HepG2 (cell line): ENCODE measurements around the gene GMFB. TPM values are rescaled to one million over a fixed set of nuclear protein-coding genes. Genes with fewer than 3 reads are reported as not detected.

Experiments used
- FOSL1 ChIP-seq: sonication (generic); formaldehyde crosslinking; IDR thresholded peaks from 2 replicates; pipeline ENCODE4 v1.9.0; 2021; ENCODE audit warnings: missing genetic modification reagents, borderline replicate concordance
- HOXA7 ChIP-seq: sonication (generic); formaldehyde crosslinking; IDR thresholded peaks from 2 replicates; pipeline ENCODE4 v1.8.1; 2022; ENCODE audit warnings: mild to moderate bottlenecking, missing genetic modification reagents, moderate library complexity
- JUNB ChIP-seq: sonication (generic); formaldehyde crosslinking; IDR thresholded peaks from 2 replicates; pipeline ENCODE4 v1.8.0; 2022; ENCODE audit warnings: missing genetic modification reagents, mild to moderate bottlenecking, borderline replicate concordance
- KLF6 ChIP-seq: IDR thresholded peaks from 2 replicates; pipeline ENCODE4 v1.8.0; 2016; ENCODE audit warnings: missing biosample characterization, missing genetic modification reagents
- RARA ChIP-seq: IDR thresholded peaks from 2 replicates; pipeline ENCODE4 v1.6.1; 2016; ENCODE audit warnings: missing genetic modification reagents, missing compliant biosample characterization
- SMAD1 ChIP-seq: sonication (generic); formaldehyde crosslinking; IDR thresholded peaks from 2 replicates; pipeline ENCODE4 v1.4.0; 2020; ENCODE audit warnings: missing genetic modification reagents, low read depth, mild to moderate bottlenecking, borderline replicate concordance
- SSRP1 ChIP-seq: IDR thresholded peaks from 2 replicates; pipeline ENCODE4 v1.6.1; 2016; ENCODE audit warnings: control low read depth
- THAP11 ChIP-seq: IDR thresholded peaks from 2 replicates; pipeline ENCODE4 v1.6.1; 2016; ENCODE audit warnings: missing biosample characterization, missing genetic modification reagents
- ZBTB21 ChIP-seq: sonication (generic); formaldehyde crosslinking; IDR thresholded peaks from 2 replicates; pipeline ENCODE4 v1.4.0; 2020; ENCODE audit warnings: missing genetic modification reagents
- ZFX ChIP-seq: sonication (generic); formaldehyde crosslinking; IDR thresholded peaks from 2 replicates; pipeline ENCODE4 v1.4.0; 2020; ENCODE audit warnings: mild to moderate bottlenecking, low read depth, missing genetic modification reagents, moderate library complexity
- ZNF329 ChIP-seq: sonication (generic); formaldehyde crosslinking; IDR thresholded peaks from 2 replicates; pipeline ENCODE4 v1.9.0; 2021; ENCODE audit warnings: low read depth, mild to moderate bottlenecking, missing genetic modification reagents
- ZNF350 ChIP-seq: sonication (generic); formaldehyde crosslinking; IDR thresholded peaks from 2 replicates; pipeline ENCODE4 v1.4.0; 2020; ENCODE audit warnings: mild to moderate bottlenecking, low read depth, missing genetic modification reagents, borderline replicate concordance
- ZNF616 ChIP-seq: sonication (generic); formaldehyde crosslinking; IDR thresholded peaks from 2 replicates; pipeline ENCODE4 v1.5.0; 2020; ENCODE audit warnings: low read depth, mild to moderate bottlenecking, missing genetic modification reagents
- ZNF672 ChIP-seq: sonication (generic); formaldehyde crosslinking; IDR thresholded peaks from 2 replicates; pipeline ENCODE4 v1.8.1; 2022; ENCODE audit warnings: missing genetic modification reagents
- ZNF841 ChIP-seq: sonication (generic); formaldehyde crosslinking; IDR thresholded peaks from 2 replicates; pipeline ENCODE4 v1.8.1; 2023; ENCODE audit warnings: missing genetic modification reagents, borderline replicate concordance
- polyA plus RNA-seq, 8 experiments: library from polyadenylated mRNA; depleted of rRNA in 3 of 8; stranded (reverse) in 7 of 8; unstranded in 1 of 8; fragments of >200 nt; fragmentation: Illumina TruSeq in 4 of 8; extraction: Trizol in 4 of 8; gene quantifications; 2 replicates each; pipeline versions ENCODE4 v1.2.1 to v1.2.3, GENCODE V29; 2011 to 2016; ENCODE audit warnings: low read depth in 4 of 8, missing spikeins in 1 of 8, mixed read lengths in 1 of 8; ENCODE audit not compliant: insufficient read depth in 1 of 8
- total RNA-seq, 5 experiments: library from RNA; depleted of rRNA; stranded (reverse); fragments of >200 nt; fragmentation: Illumina TruSeq; extraction: Trizol; gene quantifications; 2 replicates each; pipeline ENCODE4 v1.2.3, GENCODE V29; 2016; ENCODE audit warnings: low read depth in 1 of 5
- TF ChIP-seq, protein P1 (sequence below): sonication (generic); formaldehyde crosslinking; IDR thresholded peaks from 2 replicates; pipeline ENCODE4 v1.5.1; 2020; ENCODE audit warnings: missing genetic modification reagents, mild to moderate bottlenecking, borderline replicate concordance
- TF ChIP-seq, protein P2 (sequence below): sonication (generic); formaldehyde crosslinking; IDR thresholded peaks from 2 replicates; pipeline ENCODE4 v1.4.0; 2020; ENCODE audit warnings: missing genetic modification reagents, borderline replicate concordance
- TF ChIP-seq, protein P3 (sequence below): IDR thresholded peaks from 2 replicates; pipeline ENCODE4 v1.6.1; 2012; ENCODE audit warnings: inconsistent platforms
- TF ChIP-seq, protein P4 (sequence below): sonication (generic); formaldehyde crosslinking; IDR thresholded peaks from 2 replicates; pipeline ENCODE4 v1.4.0; 2020; ENCODE audit warnings: mild to moderate bottlenecking, missing genetic modification reagents
- TF ChIP-seq, protein P5 (sequence below): sonication (generic); formaldehyde crosslinking; IDR thresholded peaks from 2 replicates; pipeline ENCODE4 v1.5.0; 2020; ENCODE audit warnings: missing genetic modification reagents

The GMFB gene
- total and polyA plus RNA-seq, 2 of the 13 experiments (the other 11 are each of a cell fraction or from before 2014, with no cell fraction given) = 17.3 to 68.2 TPM

DNA sequence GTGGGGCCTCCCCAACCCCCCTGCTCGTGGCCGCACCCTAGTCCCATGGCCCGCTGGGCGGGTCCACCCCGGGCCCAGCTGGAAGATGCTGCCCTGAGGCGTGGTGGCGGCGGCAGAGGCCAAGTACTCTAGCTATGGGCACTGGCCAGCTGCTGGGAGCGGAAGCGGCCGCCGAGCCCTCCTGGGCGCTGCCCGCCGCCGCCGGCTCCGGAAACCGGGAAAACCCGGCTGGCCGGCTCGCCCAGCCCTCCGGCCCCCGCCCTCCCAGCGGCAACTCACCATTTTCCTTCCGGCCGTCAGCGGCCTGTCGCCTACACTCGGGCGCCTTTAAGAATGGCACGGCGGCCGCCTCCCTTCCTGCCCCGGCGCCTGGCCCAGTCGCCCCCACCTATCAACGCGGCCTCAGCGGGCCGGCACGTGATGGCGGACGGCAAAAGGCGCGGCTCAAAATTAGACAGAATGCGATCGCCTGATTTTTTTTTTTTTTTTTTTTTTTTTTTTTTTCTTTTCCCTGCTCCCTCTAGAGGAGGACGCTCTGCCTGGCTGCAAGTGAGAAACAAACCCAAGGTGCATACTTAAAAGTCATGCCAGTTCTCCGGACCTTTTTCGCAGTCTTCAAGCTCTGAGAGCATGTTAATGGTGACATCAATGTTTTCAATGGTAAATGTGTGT lies at the start of gene GMFB (continued):
- TF ChIP-seq HOXA7 (CRISPR knock-in tag) (no peak), KLF6 (CRISPR knock-in tag) (peak; percentile 83), ZNF841 (CRISPR knock-in tag) (no peak), ZNF616 (no peak), ZFX (CRISPR knock-in tag) (peak; percentile 88), ZBTB21 (no peak; the same call in 1 of the 2 replicates), ZNF350 (CRISPR knock-in tag) (no peak), THAP11 (peak; percentile 85), SSRP1 (CRISPR knock-in tag) (no peak), SMAD1 (CRISPR knock-in tag) (no peak), RARA (CRISPR knock-in tag) (peak; percentile 12; the same call in 1 of the 2 replicates), ZNF329 (CRISPR knock-in tag) (no peak), FOSL1 (CRISPR knock-in tag) (no peak), ZNF672 (no peak), JUNB (CRISPR knock-in tag) (no peak)
- TF ChIP-seq, protein P1, sequence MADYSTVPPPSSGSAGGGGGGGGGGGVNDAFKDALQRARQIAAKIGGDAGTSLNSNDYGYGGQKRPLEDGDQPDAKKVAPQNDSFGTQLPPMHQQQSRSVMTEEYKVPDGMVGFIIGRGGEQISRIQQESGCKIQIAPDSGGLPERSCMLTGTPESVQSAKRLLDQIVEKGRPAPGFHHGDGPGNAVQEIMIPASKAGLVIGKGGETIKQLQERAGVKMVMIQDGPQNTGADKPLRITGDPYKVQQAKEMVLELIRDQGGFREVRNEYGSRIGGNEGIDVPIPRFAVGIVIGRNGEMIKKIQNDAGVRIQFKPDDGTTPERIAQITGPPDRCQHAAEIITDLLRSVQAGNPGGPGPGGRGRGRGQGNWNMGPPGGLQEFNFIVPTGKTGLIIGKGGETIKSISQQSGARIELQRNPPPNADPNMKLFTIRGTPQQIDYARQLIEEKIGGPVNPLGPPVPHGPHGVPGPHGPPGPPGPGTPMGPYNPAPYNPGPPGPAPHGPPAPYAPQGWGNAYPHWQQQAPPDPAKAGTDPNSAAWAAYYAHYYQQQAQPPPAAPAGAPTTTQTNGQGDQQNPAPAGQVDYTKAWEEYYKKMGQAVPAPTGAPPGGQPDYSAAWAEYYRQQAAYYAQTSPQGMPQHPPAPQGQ (CRISPR knock-in tag) = no peak
- TF ChIP-seq, protein P2, sequence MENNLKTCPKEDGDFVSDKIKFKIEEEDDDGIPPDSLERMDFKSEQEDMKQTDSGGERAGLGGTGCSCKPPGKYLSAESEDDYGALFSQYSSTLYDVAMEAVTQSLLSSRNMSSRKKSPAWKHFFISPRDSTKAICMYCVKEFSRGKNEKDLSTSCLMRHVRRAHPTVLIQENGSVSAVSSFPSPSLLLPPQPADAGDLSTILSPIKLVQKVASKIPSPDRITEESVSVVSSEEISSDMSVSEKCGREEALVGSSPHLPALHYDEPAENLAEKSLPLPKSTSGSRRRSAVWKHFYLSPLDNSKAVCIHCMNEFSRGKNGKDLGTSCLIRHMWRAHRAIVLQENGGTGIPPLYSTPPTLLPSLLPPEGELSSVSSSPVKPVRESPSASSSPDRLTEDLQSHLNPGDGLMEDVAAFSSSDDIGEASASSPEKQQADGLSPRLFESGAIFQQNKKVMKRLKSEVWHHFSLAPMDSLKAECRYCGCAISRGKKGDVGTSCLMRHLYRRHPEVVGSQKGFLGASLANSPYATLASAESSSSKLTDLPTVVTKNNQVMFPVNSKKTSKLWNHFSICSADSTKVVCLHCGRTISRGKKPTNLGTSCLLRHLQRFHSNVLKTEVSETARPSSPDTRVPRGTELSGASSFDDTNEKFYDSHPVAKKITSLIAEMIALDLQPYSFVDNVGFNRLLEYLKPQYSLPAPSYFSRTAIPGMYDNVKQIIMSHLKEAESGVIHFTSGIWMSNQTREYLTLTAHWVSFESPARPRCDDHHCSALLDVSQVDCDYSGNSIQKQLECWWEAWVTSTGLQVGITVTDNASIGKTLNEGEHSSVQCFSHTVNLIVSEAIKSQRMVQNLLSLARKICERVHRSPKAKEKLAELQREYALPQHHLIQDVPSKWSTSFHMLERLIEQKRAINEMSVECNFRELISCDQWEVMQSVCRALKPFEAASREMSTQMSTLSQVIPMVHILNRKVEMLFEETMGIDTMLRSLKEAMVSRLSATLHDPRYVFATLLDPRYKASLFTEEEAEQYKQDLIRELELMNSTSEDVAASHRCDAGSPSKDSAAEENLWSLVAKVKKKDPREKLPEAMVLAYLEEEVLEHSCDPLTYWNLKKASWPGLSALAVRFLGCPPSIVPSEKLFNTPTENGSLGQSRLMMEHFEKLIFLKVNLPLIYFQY (CRISPR knock-in tag) = peak; percentile 88
- TF ChIP-seq, protein P3, sequence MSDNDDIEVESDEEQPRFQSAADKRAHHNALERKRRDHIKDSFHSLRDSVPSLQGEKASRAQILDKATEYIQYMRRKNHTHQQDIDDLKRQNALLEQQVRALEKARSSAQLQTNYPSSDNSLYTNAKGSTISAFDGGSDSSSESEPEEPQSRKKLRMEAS = peak; percentile 85
- TF ChIP-seq, protein P4, sequence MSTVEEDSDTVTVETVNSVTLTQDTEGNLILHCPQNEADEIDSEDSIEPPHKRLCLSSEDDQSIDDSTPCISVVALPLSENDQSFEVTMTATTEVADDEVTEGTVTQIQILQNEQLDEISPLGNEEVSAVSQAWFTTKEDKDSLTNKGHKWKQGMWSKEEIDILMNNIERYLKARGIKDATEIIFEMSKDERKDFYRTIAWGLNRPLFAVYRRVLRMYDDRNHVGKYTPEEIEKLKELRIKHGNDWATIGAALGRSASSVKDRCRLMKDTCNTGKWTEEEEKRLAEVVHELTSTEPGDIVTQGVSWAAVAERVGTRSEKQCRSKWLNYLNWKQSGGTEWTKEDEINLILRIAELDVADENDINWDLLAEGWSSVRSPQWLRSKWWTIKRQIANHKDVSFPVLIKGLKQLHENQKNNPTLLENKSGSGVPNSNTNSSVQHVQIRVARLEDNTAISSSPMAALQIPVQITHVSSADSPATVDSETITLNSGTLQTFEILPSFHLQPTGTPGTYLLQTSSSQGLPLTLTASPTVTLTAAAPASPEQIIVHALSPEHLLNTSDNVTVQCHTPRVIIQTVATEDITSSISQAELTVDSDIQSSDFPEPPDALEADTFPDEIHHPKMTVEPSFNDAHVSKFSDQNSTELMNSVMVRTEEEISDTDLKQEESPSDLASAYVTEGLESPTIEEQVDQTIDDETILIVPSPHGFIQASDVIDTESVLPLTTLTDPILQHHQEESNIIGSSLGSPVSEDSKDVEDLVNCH = no peak
- TF ChIP-seq, protein P5, sequence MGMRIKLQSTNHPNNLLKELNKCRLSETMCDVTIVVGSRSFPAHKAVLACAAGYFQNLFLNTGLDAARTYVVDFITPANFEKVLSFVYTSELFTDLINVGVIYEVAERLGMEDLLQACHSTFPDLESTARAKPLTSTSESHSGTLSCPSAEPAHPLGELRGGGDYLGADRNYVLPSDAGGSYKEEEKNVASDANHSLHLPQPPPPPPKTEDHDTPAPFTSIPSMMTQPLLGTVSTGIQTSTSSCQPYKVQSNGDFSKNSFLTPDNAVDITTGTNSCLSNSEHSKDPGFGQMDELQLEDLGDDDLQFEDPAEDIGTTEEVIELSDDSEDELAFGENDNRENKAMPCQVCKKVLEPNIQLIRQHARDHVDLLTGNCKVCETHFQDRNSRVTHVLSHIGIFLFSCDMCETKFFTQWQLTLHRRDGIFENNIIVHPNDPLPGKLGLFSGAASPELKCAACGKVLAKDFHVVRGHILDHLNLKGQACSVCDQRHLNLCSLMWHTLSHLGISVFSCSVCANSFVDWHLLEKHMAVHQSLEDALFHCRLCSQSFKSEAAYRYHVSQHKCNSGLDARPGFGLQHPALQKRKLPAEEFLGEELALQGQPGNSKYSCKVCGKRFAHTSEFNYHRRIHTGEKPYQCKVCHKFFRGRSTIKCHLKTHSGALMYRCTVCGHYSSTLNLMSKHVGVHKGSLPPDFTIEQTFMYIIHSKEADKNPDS (CRISPR knock-in tag) = no peak
